ENCODE measurements around the gene TNS3. TPM values are rescaled to one million over a fixed set of nuclear protein-coding genes. Genes with fewer than 3 reads are reported as not detected.

TNS3 gene
- total and polyA plus RNA-seq, 2 donors (not counting 3 experiments of a cell fraction or from before 2014, with no cell fraction given) = 10.4 to 45.1 TPM

- no peak for FAIRE-seq
- no peaks in the 10 kb centered on the region for H3K79me2 ChIP-seq (ENCODE audit: control insufficient read depth, insufficient read depth, low read length)
Observed at GRCh38 chr7:47460251-47460989, 121.5 kb downstream of the TNS3 start.

More at GRCh38 chr7:47460251-47460989, 121.5 kb downstream of the TNS3 start:
- POLR2A ChIA-PET = no interaction called here
- H2AFZ ChIP-seq (ENCODE audit: low read depth, low read length) = no peak overlapping the region
- H4K20me1 ChIP-seq (replicated peaks; ENCODE audit: control insufficient read depth, extremely low read depth, insufficient read depth, low read length) = no peaks in the 10 kb centered on the region
- no peaks in the 10 kb centered on the region for H3K9me3 ChIP-seq (replicated peaks; ENCODE audit: control insufficient read depth, insufficient read depth, low read length)
- no peak overlapping the region for H3K4me3 ChIP-seq (replicated peaks in 1 of 3; ENCODE audit: insufficient read depth in 1 of 3, low read depth in 1 of 3, low read length in 3 of 3)
- TF ChIP-seq MYC (IDR thresholded peaks at IDR 0.05; ENCODE audit: low read depth, low read length) (no peak), EZH2 (IDR thresholded peaks at IDR 0.05; ENCODE audit: borderline replicate concordance, low read depth, low read length, severe bottlenecking) (no peak), CTCF (IDR thresholded peaks at IDR 0.05; ENCODE audit: extremely low read depth in 1 of 2, insufficient read depth in 1 of 2, low read depth in 1 of 2, low read length in 2 of 2) (no peak), FOS (IDR thresholded peaks at IDR 0.05; ENCODE audit: borderline replicate concordance, insufficient read depth, low read length) (no peak), MAX (IDR thresholded peaks at IDR 0.05; ENCODE audit: insufficient read depth, insufficient read length) (no peak), POLR2A (IDR thresholded peaks at IDR 0.05; ENCODE audit: low read depth, low read length) (no peak), POLR2AphosphoS5 (IDR thresholded peaks at IDR 0.05; ENCODE audit: insufficient read depth, low read depth, low read length) (no peak), GATA2 (IDR thresholded peaks at IDR 0.05; ENCODE audit: insufficient read depth, insufficient read length, low read depth, low read length) (no peak), JUN (IDR thresholded peaks at IDR 0.05; ENCODE audit: borderline replicate concordance, insufficient read depth, insufficient read length, low read depth) (no peak)
- no peaks in the 10 kb centered on the region for H3K36me3 ChIP-seq (ENCODE audit: control insufficient read depth in 2 of 2, extremely low read depth in 1 of 2, insufficient read depth in 2 of 2, low read length in 2 of 2)
- no peaks in the 10 kb centered on the region for H3K27me3 ChIP-seq (ENCODE audit: control insufficient read depth in 2 of 2, insufficient read depth in 2 of 2, low read length in 2 of 2)
- H3K4me2 ChIP-seq (ENCODE audit: insufficient read depth, low read length) = no peak overlapping the region
- intact Hi-C loops (cut with micrococcal nuclease) (no loop called here), dilution Hi-C loops (cut with MboI; ENCODE audit: extremely low pct_ligation_motif_present, low sequenced_read_pairs) (no loop called here)
- H3K9ac ChIP-seq (replicated peaks; ENCODE audit: extremely low read depth, insufficient read depth, low read length) = no peak overlapping the region
- DNase-seq (ENCODE audit: low read depth, low spot score) = no peak
- no peak overlapping the region for H3K27ac ChIP-seq (ENCODE audit: insufficient read depth, low read depth, low read length)
- H3K4me1 ChIP-seq (ENCODE audit: control insufficient read depth, extremely low read depth, insufficient read depth, low read length) = peaks cover 16% of the 10 kb centered on the region
- no TSS peak for BruUV-seq (replicated peaks)
- CTCF ChIA-PET = interaction anchor here (1.4 kb wide), 1 partner anchor 11 kb away, joined by 4 read pairs; no protein-coding TSS in a partner anchor
- no peaks in the 10 kb centered on the region for H3K9me1 ChIP-seq (replicated peaks; ENCODE audit: control insufficient read depth, extremely low read depth, insufficient read depth, low read length)

All from endothelial cell of umbilical vein (primary cell).